GM10266 (cell line): Measurements from ENCODE around the gene LRTM2.

Experiments
- DNase-seq: peaks from one replicate; pipeline ENCODE4 v3.0.0; 2012; ENCODE audit errors: extremely low spot score
- CTCF ChIP-seq: IDR thresholded peaks from 2 replicates; pipeline ENCODE4 v1.5.1; 2012; ENCODE audit warnings: mild to moderate bottlenecking, low read depth; ENCODE audit not compliant: control insufficient read depth, insufficient read depth; ENCODE audit errors: missing control alignments

LRTM2 gene

DNA sequence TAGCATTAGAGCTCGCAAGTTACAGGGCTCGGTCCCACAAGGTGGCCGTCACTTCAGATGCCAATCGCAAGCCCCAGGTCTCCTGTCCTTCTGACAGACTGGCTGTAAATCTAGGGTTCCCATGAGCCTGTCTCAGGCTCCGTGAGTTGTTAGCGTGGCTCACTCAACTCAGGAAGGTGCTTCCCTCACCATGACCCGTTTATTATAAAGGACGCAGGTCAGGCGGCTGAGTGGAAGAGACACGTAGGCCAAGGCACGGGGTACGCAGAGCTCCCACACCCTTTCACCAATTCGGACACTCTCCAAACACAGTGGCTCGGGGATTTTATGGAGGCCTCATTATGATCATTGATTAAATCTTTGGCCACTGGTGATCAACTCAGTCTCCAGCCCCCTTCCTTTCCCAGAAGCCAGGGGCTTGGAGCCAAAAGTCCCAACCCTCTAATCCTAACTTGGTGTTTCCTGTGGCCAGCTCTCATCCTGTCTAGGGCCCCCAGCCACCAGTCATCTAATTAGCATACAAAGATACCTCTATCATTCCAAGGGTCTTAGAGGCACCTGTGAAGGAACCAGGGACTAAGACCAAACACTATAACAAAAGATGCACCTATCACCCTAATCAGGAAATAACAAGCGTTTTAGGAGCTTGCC is 25.8 kb upstream of the LRTM2 start:
- TF ChIP-seq CTCF, result no peak
- DNase-seq, result no peak

- DNase-seq, result no peak
- no peak for TF ChIP-seq CTCF
These were observed 25.1 kb upstream of the LRTM2 start for GRCh38 chr12:1795221-1795784.

GRCh38 chr12:1795785-1796514 is 24.4 kb upstream of the LRTM2 start:
- DNase-seq, result peak; percentile 96
- TF ChIP-seq CTCF, result peak; percentile 97

GRCh38 chr12:1796515-1797010 is 23.8 kb upstream of the LRTM2 start:
- no peak for TF ChIP-seq CTCF
- DNase-seq, result peak; percentile 62

DNA sequence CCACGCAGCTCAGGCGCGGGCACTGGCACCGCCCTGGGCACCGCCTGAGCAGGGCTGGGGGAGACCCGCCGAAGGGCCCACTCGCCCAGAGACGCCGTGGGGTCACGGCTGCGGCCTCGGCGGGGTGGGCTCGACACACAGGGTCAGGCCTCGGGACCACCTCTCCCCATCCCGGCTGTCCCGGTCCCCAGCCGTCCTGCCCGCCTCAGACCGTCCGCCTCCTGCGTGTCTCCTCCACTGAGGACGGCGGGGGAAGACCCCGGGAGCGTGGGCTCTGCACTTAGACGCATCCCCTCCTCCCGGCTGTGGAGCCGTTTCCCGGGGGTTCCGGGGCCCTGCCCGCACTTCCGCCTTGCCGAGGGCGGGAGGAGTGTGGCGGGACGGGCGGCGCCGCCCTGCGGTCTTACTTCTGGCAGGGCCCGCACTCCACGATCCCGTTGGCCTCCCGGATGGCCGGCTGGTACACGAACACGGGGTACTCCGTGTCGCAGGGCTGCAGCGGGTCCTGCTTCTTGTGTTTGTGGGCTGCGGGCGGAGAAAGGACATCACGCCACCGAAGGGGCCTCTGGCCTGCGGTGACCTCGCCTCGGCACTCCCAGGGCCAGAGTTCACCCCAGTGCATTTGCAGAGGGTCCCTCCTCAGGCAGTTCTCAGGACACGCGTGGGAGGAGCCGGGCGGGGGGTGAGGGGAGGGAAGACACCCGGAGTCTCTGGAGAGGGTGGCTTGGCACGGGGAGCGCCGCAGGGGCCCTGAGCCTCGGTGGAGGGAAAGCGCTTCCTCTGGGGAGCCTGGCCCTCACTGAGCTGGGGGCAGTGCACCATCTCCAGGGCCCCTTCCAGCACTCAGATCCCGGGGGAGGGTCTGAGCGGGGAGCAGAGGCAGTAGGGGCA is 23.1 kb upstream of the LRTM2 start:
- TF ChIP-seq CTCF, result peak; percentile 25
- DNase-seq, result peak; percentile 65

GRCh38 chr12:1797991-1798640 is 22.2 kb upstream of the LRTM2 start:
- no peak for TF ChIP-seq CTCF
- DNase-seq, result no peak
